Right renal cortex interstitium (tissue), 3 donors: ENCODE data around the gene CEP72. TPM values are rescaled to one million over a fixed set of nuclear protein-coding genes. Genes with fewer than 3 reads are reported as not detected.
"Not testable (repeated sequence)": the region's sequence is repeated elsewhere in the genome, so short reads cannot be mapped to it uniquely, and the experiment has no call there.

Experiments used
- DNase-seq, 3 donors: peaks; one replicate each; pipeline ENCODE4 v3.0.0-alpha.2; 2013; ENCODE audit warnings: low read depth in 3 of 3, low spot score in 2 of 3
- polyA plus RNA-seq, 3 donors: library from polyadenylated mRNA; unstranded; fragments of 120-200 nt; gene quantifications; one replicate each; pipeline ENCODE4 v1.2.1, GENCODE V29; 2013; ENCODE audit not compliant: insufficient read length in 3 of 3

CEP72 gene
- polyA plus RNA-seq, 3 donors, result 7.6 to 8.6 (median 7.8) TPM

GRCh38 chr5:693271-694041, 81.3 kb downstream of the CEP72 start, which contains the start of gene TPPP:
Gene TPPP (minus strand): TSS chr5:693352. CDS start chr5:678060, 15,292 bp downstream.
- peak in 1 of 3 donors; percentile 49 for DNase-seq

GRCh38 chr5:694042-694431, 81.9 kb downstream of the CEP72 start:
- DNase-seq, result not testable (repeated sequence)

- DNase-seq, result not testable (repeated sequence)
Measured at GRCh38 chr5:695475-695874, 83.3 kb downstream of the CEP72 start.

- DNase-seq, result not testable (repeated sequence)
Measured at GRCh38 chr5:696191-696590, 84.1 kb downstream of the CEP72 start.

GRCh38 chr5:696753-697702, 84.9 kb downstream of the CEP72 start:
- not testable (repeated sequence) for DNase-seq

Other genes starting within 250 kb of the CEP72 start
- gene EXOC3, start 169.2 kb upstream of the CEP72 start, polyA plus RNA-seq, result 10 to 100 TPM; 48.7 to 55.6 (median 52.6) TPM
- 10 to 100 TPM; 34.9 to 43.2 (median 40.7) TPM for gene SLC9A3, start 87.9 kb upstream of the CEP72 start, polyA plus RNA-seq
- gene TPPP, start 81.0 kb downstream of the CEP72 start, polyA plus RNA-seq, result 1 to 10 TPM; 2.9 to 5.5 (median 3.9) TPM
- gene ZDHHC11B, start 172.4 kb downstream of the CEP72 start, polyA plus RNA-seq, result 1 to 10 TPM; 4.3 to 5.4 (median 4.4) TPM
- 1 to 10 TPM; 3.5 to 5.9 (median 4.2) TPM for gene ZDHHC11, start 238.6 kb downstream of the CEP72 start, polyA plus RNA-seq